ENCODE measurements around the gene VRTN. TPM values are rescaled to one million over a fixed set of nuclear protein-coding genes. Genes with fewer than 3 reads are reported as not detected.

VRTN gene, protein sequence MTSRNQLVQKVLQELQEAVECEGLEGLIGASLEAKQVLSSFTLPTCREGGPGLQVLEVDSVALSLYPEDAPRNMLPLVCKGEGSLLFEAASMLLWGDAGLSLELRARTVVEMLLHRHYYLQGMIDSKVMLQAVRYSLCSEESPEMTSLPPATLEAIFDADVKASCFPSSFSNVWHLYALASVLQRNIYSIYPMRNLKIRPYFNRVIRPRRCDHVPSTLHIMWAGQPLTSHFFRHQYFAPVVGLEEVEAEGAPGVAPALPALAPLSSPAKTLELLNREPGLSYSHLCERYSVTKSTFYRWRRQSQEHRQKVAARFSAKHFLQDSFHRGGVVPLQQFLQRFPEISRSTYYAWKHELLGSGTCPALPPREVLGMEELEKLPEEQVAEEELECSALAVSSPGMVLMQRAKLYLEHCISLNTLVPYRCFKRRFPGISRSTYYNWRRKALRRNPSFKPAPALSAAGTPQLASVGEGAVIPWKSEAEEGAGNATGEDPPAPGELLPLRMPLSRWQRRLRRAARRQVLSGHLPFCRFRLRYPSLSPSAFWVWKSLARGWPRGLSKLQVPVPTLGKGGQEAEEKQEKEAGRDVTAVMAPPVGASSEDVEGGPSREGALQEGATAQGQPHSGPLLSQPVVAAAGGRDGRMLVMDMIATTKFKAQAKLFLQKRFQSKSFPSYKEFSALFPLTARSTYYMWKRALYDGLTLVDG
- total RNA-seq = not detected

DNA sequence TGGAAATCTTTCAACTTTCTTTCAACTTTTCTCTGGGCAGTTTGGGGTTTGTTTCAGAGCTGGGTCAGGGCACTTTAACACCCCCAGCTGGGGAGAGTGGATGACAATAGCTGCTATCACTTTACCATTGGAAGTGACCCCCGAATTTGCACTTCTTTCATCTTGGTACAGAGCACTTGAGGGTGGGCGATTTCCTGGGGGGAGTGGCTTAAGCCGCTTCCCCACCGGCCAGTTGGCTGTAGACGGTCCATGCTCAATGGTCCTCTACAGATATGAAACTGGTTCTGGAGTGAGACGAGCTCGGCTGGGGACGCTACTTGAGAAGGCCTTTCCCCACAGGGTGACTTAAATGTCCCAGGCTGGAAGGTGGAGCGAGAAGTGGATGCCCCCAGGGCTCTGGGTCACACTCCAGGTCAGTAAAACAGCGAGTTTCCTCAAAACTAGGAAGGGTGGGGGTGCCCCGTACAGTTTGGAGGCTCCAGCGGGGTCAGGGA lies at the start of gene VRTN:
Gene VRTN (plus strand): TSS at position 231 of the 494 bp plus-strand sequence. CDS start 8,313 bp downstream, outside the sequence.

DNA sequence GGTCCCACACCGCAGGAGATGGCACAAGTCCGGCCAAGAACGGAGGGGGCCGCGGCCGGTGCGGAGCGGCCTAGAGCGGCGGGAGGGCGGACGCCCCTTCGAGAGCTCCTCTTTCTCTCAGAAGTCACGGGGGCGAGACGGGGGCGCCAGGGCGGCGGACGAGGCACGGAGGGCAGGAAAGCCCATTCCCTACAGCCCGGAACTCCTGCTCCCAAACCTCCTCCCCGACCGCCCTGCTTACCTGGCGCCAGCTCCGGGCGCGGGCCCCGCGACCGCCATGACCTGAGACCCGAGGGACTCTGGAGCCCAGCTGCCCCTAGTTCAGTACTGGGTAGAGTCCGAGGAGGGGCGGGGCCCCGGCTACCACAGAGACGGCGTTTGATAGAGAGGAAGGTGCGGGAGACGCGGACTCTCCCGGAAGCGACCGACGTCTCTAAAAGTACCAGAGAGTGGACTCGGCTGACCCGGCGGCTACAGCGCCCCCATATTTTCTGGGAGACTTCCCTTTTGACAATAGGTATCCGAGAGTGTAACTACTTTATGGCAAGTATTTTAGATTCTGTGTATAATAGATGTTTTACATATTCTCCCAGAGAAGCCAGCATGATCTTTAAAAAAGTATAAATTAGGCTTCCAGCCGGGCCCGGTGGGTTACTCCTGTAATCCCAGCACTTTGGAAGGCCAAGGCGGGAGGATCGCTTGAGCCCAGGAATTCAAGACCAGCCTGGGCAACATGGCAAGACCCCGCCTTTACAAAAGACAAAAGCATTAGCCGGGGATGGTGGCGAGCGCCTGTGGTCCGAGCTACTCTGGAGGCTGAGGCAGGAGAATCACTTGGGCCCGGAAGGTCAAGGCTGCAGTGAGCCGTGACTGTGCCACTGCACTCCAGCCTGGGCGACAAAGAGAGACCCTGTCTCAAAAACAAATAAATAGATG lies 45.4 kb upstream of the VRTN start, which contains the start of gene ABCD4:
Gene ABCD4 (minus strand): TSS at position 301 of the 936 bp plus-strand sequence. CDS start 22 bp downstream, at position 279.

Other genes starting within 250 kb of the VRTN start
- not detected for gene VSX2, start 109.0 kb upstream of the VRTN start, total RNA-seq
- gene ABCD4, start 45.5 kb upstream of the VRTN start, total RNA-seq = 10 to 100 TPM; 54.8 to 58.8 TPM
- gene SYNDIG1L, start 77.7 kb downstream of the VRTN start, total RNA-seq = not detected
- gene NPC2, start 144.8 kb downstream of the VRTN start, total RNA-seq = 10 to 100 TPM; 67.9 to 77.8 TPM
- 10 to 100 TPM; 27.4 to 27.9 TPM for gene ISCA2, start 145.3 kb downstream of the VRTN start, total RNA-seq